ENCODE measurements around the gene GGNBP2. TPM values are rescaled to one million over a fixed set of nuclear protein-coding genes. Genes with fewer than 3 reads are reported as not detected.

GGNBP2 gene, protein sequence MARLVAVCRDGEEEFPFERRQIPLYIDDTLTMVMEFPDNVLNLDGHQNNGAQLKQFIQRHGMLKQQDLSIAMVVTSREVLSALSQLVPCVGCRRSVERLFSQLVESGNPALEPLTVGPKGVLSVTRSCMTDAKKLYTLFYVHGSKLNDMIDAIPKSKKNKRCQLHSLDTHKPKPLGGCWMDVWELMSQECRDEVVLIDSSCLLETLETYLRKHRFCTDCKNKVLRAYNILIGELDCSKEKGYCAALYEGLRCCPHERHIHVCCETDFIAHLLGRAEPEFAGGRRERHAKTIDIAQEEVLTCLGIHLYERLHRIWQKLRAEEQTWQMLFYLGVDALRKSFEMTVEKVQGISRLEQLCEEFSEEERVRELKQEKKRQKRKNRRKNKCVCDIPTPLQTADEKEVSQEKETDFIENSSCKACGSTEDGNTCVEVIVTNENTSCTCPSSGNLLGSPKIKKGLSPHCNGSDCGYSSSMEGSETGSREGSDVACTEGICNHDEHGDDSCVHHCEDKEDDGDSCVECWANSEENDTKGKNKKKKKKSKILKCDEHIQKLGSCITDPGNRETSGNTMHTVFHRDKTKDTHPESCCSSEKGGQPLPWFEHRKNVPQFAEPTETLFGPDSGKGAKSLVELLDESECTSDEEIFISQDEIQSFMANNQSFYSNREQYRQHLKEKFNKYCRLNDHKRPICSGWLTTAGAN
- total RNA-seq: 66.8 and 75.5 TPM in 2 replicates

DNA sequence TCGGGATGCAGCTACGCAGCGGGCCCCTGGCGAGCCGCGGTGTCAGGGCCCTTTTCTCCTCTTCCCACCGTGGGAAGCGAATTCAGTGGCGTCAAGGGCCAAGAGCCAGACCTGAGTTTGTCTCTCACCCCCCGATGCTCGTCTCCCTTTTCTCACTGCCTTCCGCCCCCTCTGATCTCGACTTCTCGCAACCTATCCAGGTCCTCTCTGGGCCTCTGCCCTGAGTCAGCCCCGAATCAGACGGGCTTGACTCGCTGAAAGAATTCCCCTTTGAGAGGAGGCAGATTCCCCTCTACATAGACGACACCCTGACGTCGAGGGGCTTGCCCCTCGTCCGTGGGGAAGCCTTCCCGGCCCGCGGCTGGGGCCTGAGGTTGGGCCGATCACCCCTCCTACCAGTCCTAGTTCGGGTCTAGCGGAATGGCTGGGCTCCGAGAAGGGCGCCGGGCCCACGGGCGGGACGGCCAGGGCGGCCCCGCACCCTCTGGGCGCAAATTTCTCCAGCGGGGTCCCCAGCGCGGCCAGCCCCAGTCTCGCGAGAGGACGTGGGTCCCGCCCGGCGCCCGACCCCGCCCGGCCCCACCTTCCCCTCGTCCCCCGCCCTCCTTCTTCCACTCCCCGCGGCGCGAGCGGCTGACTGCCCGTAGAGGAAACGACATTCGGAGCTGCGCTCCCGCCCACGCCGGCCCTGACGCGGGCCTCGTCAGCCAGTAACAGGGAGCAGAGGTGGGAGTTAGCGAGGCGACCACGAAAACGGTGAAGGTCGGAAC lies at the start of gene GGNBP2:
Gene GGNBP2 (plus strand): TSS at position 613 of the 770 bp plus-strand sequence. CDS start 806 bp downstream, outside the sequence.

DNA sequence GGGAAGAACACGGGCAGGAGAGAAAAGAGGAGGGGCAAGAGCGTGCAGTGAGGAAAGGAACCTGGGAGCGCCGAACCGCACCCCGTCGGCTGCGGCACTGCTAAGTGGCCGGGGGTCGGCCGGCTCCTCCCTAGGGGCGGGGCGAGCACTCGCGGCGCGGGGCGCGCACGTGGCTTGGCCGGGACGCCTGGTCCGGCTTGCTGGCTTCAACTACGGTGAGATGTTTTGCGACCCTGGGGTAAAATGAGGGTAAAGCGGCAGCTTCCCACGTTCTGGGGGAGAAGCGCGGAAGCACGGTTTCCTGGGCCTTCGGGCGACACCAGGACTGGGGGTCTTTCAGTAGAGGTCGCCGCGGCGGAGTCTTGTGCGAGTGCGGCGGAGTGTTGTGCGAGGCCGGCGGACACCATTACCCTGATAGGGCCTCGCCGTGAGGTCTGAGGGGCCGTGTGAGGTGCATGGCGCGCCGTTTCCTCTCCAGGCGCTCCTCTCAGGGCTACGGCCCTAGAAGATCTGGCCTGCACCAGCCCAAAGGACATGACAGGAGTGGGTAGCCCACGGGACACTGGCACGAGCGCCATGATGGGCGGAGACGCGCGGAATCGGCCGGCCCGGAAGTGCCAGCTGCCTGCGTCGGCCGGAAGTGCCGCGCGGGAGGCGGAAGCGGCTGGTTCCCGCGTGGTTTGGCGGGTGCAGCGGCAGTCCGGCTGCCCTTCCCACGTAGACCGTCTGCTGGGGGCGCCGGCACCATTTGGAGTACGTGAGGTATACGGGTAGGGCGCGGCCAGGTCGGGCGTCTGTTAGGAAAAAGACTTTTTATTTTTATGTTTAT lies 9.7 kb upstream of the GGNBP2 start, which contains the start of the genes MYO19 and PIGW:
Gene MYO19 (minus strand): TSS at position 29 of the 829 bp plus-strand sequence. CDS start 2,330 bp downstream, outside the sequence.
Gene PIGW (plus strand): TSS at position 148 of the 829 bp plus-strand sequence. CDS start 2,115 bp downstream, outside the sequence.

DNA sequence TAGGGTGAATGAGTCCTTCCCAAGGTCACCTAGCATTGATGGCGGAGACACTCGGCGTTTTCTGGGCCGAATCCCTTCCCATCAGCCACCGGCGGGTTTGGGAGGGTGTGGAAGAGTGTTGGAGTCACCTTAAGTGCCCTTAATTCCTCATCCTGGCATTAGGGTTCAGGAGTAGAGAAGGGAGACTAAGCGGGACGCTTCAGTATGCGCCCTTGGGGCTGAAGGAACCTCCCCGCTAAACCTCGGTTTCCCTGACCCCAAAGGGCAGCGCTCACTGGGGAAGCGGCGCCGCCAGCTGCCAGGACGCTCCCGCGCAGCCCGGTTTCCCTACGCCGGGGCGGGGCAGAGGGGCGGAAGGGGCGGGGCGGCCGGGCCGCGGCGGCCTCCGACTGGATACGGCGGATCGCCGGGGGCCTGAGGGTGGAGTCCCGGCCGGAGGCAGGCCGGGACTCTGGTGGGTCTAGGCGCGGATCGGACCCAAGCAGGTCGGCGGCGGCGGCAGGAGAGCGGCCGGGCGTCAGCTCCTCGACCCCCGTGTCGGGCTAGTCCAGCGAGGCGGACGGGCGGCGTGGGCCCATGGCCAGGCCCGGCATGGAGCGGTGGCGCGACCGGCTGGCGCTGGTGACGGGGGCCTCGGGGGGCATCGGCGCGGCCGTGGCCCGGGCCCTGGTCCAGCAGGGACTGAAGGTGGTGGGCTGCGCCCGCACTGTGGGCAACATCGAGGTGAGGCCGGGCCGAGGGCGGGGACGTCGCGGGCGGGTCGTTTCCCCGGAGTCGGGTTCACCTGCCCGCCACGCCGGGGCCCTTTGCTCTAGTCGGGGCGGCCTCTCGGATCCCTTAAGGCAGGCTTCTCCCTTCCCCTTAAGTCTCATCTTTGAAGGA lies 47.0 kb downstream of the GGNBP2 start, which contains the start of gene DHRS11:
Gene DHRS11 (plus strand): TSS at position 446 of the 882 bp plus-strand sequence. CDS start 131 bp downstream, at position 577.

DNA sequence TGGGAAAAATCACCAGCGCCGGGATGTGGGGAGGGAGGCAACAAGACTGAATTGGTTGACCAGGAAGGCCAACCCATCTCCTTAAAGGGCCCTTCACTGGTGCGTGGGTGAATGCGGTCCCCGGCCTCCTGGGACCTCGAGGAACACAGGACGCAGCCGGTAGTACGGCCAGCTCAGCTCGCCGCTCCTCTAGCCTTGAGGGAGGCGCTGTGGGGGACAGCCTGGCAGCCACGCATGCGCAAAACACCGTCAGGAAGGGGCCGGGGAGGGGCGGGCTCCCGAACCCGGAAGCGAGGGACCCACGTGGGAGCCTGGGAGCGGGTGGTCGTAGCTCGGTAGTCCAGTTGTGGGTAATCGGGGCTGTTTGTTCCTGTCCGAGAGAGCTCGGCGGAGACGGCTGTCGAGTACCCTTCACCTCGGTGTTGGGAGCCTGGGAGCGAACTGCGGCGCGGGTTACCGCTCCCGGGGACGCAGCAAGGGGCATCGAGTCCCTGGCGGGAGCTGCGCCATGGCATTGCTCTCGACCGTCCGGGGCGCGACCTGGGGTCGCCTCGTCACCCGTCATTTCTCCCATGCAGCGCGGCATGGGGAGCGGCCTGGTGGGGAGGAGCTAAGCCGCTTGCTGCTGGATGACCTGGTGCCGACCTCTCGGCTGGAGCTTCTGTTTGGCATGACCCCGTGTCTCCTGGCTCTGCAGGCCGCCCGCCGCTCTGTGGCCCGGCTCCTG lies 56.7 kb downstream of the GGNBP2 start, which contains the start of gene MRM1:
Gene MRM1 (plus strand): TSS at position 281 of the 727 bp plus-strand sequence. CDS start 228 bp downstream, at position 509.

Other genes starting within 250 kb of the GGNBP2 start
- not detected in 2 replicates for gene TBC1D3G, start 221.0 kb upstream of the GGNBP2 start, total RNA-seq
- 0.11 TPM in 1 of 2 replicates, not detected in the other for gene TBC1D3H, start 156.5 kb upstream of the GGNBP2 start, total RNA-seq
- gene ZNHIT3, start 58.2 kb upstream of the GGNBP2 start, total RNA-seq: 30.1 and 32.8 TPM in 2 replicates
- 30.9 and 36.6 TPM in 2 replicates for gene MYO19, start 10.1 kb upstream of the GGNBP2 start, total RNA-seq
- 4.5 and 10.2 TPM in 2 replicates for gene PIGW, start 9.9 kb upstream of the GGNBP2 start, total RNA-seq
- gene DHRS11, start 47.0 kb downstream of the GGNBP2 start, total RNA-seq: 2.7 and 3.8 TPM in 2 replicates
- gene MRM1, start 56.7 kb downstream of the GGNBP2 start, total RNA-seq: 2.1 and 2.7 TPM in 2 replicates

All from articular chondrocyte of knee joint (primary cell).